Activated naive CD8-positive, alpha-beta T cell treated with anti-CD3 and anti-CD28 coated beads, Interleukin-2, amount 10 ng/mL, durations not matched to agents 7 days and 5 days (primary cell): ENCODE results near the gene FCN1. TPM values are rescaled to one million over a fixed set of nuclear protein-coding genes. Genes with fewer than 3 reads are reported as not detected.

Experiments
- ATAC-seq: fragments of 150-1000 bp; cut with Tn5 transposase; one replicate; pipeline ENCODE4 v1.10.0; 2021; ENCODE audit warnings: low read depth, moderate library complexity
- POLR2A ChIA-PET: fragments of 350-600 bp; sonication (Branson Sonifier 250); formaldehyde crosslinking; loops from one replicate; lab custom pipeline; 2021; ENCODE audit warnings: antibody characterized with exemption; lab: Charles Lee
- DNase-seq: peaks from one replicate; pipeline ENCODE4 v3.0.0; 2021
- H3K27ac Mint-ChIP-seq: one replicate; pipeline ENCODE4 v1.8.0; 2022; ENCODE audit warnings: mild to moderate bottlenecking, mixed read lengths
- H3K27me3 Mint-ChIP-seq: one replicate; pipeline ENCODE4 v1.8.0; 2022; ENCODE audit warnings: mild to moderate bottlenecking, moderate library complexity, mixed read lengths
- H3K36me3 Mint-ChIP-seq: one replicate; pipeline ENCODE4 v1.8.0; 2021; ENCODE audit warnings: mild to moderate bottlenecking, mixed read lengths
- H3K4me1 Mint-ChIP-seq: one replicate; pipeline ENCODE4 v1.8.0; 2021; ENCODE audit warnings: mixed read lengths
- H3K4me3 Mint-ChIP-seq: one replicate; pipeline ENCODE4 v1.8.0; 2022; ENCODE audit warnings: mild to moderate bottlenecking, moderate library complexity, mixed read lengths
- H3K9me3 Mint-ChIP-seq: one replicate; pipeline ENCODE4 v1.8.0; 2021; ENCODE audit warnings: mixed read lengths
- total RNA-seq, 2 experiments: library from RNA; stranded (reverse); gene quantifications; one replicate each; pipeline ENCODE4 v1.2.3, GENCODE V29; 2021

The FCN1 gene
- total RNA-seq, 2 experiments from 2014 or later = 2.3 to 2.6 TPM

- Mint-ChIP-seq H3K27ac (no peak overlapping the region), H3K9me3 (peaks cover 3% of the 10 kb centered on the region), H3K4me1 (no peaks in the 10 kb centered on the region), H3K4me3 (no peak overlapping the region), H3K36me3 (no peaks in the 10 kb centered on the region), H3K27me3 (peaks cover 1% of the 10 kb centered on the region)
- ATAC-seq = no peak
- POLR2A ChIA-PET = no interaction called here
- DNase-seq = no peak
Measured at GRCh38 chr9:134922932-134923240, 5.2 kb upstream of the FCN1 start.

DNA sequence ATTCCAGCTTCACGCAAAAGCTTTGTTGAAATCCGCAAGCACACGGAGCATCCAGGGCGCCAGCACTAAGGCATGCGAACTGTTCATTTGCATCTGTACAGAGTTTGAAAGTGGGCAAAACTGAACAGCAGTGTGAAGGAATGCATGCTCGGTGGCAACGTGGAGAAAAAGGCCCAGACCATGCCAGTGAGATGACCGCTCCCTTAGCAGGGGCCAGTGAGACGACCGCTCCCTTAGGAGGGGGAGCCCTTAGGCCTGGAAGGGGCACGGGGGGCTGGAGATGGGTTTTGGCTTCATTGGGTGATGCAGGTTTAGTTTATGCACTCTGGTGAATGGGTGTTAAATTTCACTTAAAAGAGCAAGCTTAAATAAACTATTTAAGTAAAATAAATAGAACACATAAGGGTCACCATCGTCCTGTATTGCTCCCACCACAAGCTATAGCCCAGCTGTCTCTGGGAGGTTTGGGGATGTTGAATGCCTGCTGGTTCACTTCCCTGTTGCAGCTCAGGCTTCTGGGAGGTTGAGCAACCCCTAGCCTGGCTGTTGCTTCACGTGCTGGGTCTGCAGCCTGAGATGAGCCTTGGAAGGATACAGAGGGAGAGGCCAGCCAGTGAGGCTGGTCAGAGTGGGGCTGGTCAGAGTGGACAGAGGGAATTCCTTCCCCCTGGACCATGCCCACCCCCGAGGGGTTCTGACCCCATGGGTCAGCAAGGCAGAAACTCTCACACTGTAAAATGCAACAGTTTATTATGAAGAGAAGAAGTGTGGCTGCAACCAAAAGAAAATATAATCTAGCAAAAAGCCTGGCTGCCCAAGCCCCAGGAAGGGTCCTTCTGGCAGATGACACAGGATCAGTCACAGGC lies 4.6 kb upstream of the FCN1 start:
- Mint-ChIP-seq H3K4me3 (no peak overlapping the region), H3K4me1 (no peaks in the 10 kb centered on the region), H3K9me3 (peaks cover 3% of the 10 kb centered on the region), H3K27ac (no peak overlapping the region), H3K36me3 (no peaks in the 10 kb centered on the region), H3K27me3 (no peaks in the 10 kb centered on the region)
- no peak for ATAC-seq
- POLR2A ChIA-PET = no interaction called here
- DNase-seq = no peak

- POLR2A ChIA-PET = no interaction called here
- no peak overlapping the region for H3K27ac Mint-ChIP-seq
- peaks cover 3% of the 10 kb centered on the region for H3K9me3 Mint-ChIP-seq
- peaks cover 2% of the 10 kb centered on the region for H3K27me3 Mint-ChIP-seq
- ATAC-seq = no peak
- H3K4me3 Mint-ChIP-seq = no peak overlapping the region
- DNase-seq = no peak
- no peaks in the 10 kb centered on the region for H3K36me3 Mint-ChIP-seq
- no peaks in the 10 kb centered on the region for H3K4me1 Mint-ChIP-seq
Measured at GRCh38 chr9:134919303-134919702, 1.6 kb upstream of the FCN1 start.

GRCh38 chr9:134918646-134919045 lies 934 bp upstream of the FCN1 start:
- peaks cover 3% of the 10 kb centered on the region for H3K9me3 Mint-ChIP-seq
- POLR2A ChIA-PET = no interaction called here
- H3K4me1 Mint-ChIP-seq = no peaks in the 10 kb centered on the region
- no peak overlapping the region for H3K4me3 Mint-ChIP-seq
- no peak for DNase-seq
- H3K27ac Mint-ChIP-seq = no peak overlapping the region
- H3K27me3 Mint-ChIP-seq = peaks cover 2% of the 10 kb centered on the region
- no peak for ATAC-seq
- no peaks in the 10 kb centered on the region for H3K36me3 Mint-ChIP-seq

DNA sequence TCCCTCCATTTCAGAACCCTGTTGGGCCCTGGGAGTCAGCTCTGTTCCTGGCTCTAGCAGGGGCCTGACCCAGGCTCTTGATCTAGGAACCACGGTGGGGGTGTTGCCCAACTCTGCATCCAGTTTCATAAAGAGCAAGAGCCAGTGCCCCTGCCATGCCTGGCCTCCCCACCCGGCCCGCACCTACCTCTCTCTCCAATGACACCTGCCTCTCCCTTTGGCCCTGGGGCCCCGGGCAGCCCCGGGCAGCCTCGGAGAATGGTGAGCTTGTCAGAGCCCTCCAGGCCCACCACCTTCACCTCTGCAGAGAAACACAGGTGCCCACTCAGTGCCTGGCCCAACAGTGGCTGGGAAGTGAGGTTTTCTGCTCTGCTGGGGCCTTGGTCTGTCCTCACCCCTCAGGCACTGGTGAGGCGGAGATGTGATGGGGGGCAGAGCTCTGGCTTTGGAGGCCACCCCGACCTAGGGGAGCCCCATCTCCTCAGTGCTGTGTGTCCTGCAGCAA lies 1.5 kb downstream of the FCN1 start:
- ATAC-seq = no peak

GRCh38 chr9:134915046-134915985 lies 2.4 kb downstream of the FCN1 start:
- ATAC-seq (no peak), DNase-seq (no peak)
- H3K27me3 Mint-ChIP-seq = peaks cover 8% of the 10 kb centered on the region
- H3K27ac Mint-ChIP-seq = no peak overlapping the region
- no peak overlapping the region for H3K4me3 Mint-ChIP-seq
- peaks cover 3% of the 10 kb centered on the region for H3K9me3 Mint-ChIP-seq
- no peaks in the 10 kb centered on the region for H3K36me3 Mint-ChIP-seq
- H3K4me1 Mint-ChIP-seq = no peaks in the 10 kb centered on the region
- POLR2A ChIA-PET = no interaction called here

More for the DNA sequence above, 1.5 kb downstream of the FCN1 start:
- Mint-ChIP-seq H3K4me3 (no peak overlapping the region), H3K4me1 (no peaks in the 10 kb centered on the region), H3K36me3 (no peaks in the 10 kb centered on the region), H3K27me3 (peaks cover 2% of the 10 kb centered on the region), H3K27ac (no peak overlapping the region), H3K9me3 (peaks cover 3% of the 10 kb centered on the region)
- DNase-seq = no peak
- POLR2A ChIA-PET = no interaction called here

DNA sequence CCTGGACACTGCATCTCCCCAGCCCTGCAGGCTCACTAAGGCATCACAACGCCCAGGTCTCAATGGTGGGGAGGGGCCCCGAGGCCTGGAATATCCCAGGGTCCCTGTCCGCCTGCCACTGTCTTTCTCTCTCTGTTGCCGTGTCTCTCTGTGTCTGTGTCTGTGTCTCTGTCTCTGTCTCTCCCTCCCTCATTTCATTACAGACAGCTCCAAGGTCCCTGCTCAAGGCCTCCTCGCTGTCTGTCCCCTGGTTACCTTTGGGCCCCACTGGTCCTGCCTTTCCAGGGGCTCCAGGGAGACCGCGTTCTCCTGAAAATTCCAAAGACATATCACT lies 3.2 kb downstream of the FCN1 start:
- Mint-ChIP-seq H3K36me3 (no peaks in the 10 kb centered on the region), H3K9me3 (no peaks in the 10 kb centered on the region), H3K4me3 (no peak overlapping the region), H3K4me1 (no peaks in the 10 kb centered on the region), H3K27me3 (peaks cover 16% of the 10 kb centered on the region), H3K27ac (no peak overlapping the region)
- ATAC-seq = no peak
- DNase-seq = no peak
- POLR2A ChIA-PET = no interaction called here

GRCh38 chr9:134913713-134914500 lies 3.8 kb downstream of the FCN1 start:
- POLR2A ChIA-PET = no interaction called here
- Mint-ChIP-seq H3K4me1 (no peaks in the 10 kb centered on the region), H3K4me3 (no peak overlapping the region), H3K36me3 (no peaks in the 10 kb centered on the region), H3K9me3 (no peaks in the 10 kb centered on the region), H3K27me3 (peaks cover 18% of the 10 kb centered on the region), H3K27ac (no peak overlapping the region)
- ATAC-seq = no peak
- DNase-seq = no peak

- DNase-seq (no peak), ATAC-seq (no peak)
- no peaks in the 10 kb centered on the region for H3K9me3 Mint-ChIP-seq
- POLR2A ChIA-PET = no interaction called here
- H3K4me3 Mint-ChIP-seq = no peak overlapping the region
- peaks cover 18% of the 10 kb centered on the region for H3K27me3 Mint-ChIP-seq
- no peaks in the 10 kb centered on the region for H3K36me3 Mint-ChIP-seq
- H3K4me1 Mint-ChIP-seq = no peaks in the 10 kb centered on the region
- no peak overlapping the region for H3K27ac Mint-ChIP-seq
Measured at GRCh38 chr9:134913041-134913712, 4.5 kb downstream of the FCN1 start.

DNA sequence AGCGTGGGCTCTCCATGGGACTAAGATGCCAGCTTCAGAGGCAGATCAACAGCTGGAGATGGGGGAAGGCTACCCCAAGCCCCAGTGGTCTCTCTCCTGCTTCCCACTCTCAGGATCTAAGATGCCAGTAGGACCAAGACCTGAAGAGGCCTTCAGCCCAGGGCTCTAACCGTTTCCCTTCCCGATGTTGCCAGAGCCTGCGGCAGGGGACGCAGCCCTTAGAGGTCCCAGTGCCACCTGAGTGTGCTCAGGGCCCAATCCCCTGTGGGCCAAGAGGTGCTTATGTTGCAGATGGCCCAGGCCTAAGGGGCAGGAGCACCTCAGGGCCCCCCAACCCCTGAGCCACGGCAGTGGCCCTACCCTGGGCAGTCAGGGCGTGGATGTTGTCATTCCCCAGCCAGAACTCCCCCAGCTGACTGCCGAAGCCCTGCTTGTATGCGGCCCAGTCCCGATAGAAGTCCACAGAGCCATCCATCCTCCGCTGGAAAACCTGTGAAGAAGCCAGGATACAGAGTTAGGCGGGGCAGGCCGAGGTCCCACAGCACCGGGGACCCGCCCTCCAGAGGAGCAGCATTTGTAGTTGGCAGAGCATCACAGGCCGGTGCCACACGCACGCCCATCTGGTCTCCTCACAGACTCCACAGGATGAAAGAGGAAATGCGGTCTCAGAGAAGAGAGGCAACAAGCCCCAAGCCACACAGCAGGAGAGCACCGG lies 5.4 kb downstream of the FCN1 start:
- POLR2A ChIA-PET = no interaction called here
- ATAC-seq (no peak), DNase-seq (no peak)
- Mint-ChIP-seq H3K4me3 (no peak overlapping the region), H3K36me3 (no peaks in the 10 kb centered on the region), H3K27me3 (peaks cover 18% of the 10 kb centered on the region), H3K9me3 (no peaks in the 10 kb centered on the region), H3K4me1 (no peaks in the 10 kb centered on the region), H3K27ac (no peak overlapping the region)

DNA sequence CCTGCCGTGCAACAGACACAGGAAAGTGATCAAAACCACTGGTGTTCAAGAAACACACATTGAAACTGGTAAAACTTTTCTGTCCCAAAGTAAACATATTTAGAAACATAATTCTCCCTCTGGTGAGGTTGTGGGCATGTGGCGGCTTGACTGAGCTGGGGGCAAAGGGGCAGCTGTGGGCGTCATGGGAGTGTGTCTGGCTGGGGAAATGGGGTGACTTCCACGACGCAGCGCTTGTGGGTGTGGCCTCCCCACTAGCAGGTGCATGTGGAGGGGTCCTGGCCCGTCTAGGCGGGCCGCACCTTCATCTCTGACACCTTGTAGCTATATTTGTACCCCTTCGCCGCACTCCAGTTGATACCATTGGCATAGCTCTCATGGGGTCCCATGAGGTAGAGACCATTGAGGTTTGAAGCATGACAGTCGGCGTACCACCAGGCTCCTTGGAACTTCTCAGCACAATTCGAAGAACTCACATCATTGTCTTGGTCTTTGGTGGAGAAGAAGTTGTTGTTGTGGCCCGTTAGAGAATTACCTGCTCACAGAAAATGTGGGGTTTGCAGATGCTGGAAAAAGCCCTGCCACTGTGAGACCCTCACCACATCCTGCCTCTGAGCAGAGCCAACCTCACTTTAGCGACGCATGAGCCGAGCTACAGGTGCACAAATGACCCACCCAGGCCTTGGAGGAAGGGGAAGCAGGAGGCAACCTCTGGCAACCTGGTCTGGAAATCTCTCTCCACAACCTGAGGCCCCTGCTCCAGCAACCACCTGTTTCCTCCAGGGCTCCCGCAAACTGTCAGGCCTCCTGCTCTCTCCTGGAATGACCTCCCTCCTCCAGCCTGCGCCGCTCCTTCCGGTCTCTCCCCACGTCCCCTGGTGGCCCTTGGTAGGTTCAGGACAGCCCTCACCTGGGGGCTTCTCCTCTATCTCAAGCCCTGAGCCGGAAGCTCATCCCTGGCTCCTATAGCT lies 7.9 kb downstream of the FCN1 start:
- DNase-seq = no peak
- no peak overlapping the region for H3K27ac Mint-ChIP-seq
- ATAC-seq = no peak
- no peaks in the 10 kb centered on the region for H3K4me1 Mint-ChIP-seq
- no peaks in the 10 kb centered on the region for H3K36me3 Mint-ChIP-seq
- POLR2A ChIA-PET = no interaction called here
- H3K4me3 Mint-ChIP-seq = no peak overlapping the region
- H3K27me3 Mint-ChIP-seq = peaks cover 17% of the 10 kb centered on the region
- no peaks in the 10 kb centered on the region for H3K9me3 Mint-ChIP-seq
